HAP-1 (cell line): Measurements from ENCODE around the gene SATB2.
A peak's percentile ranks its signal among the peaks of the same experiment; 100 is the strongest.

ENCODE experiments used
- DNase-seq, 2 experiments: peaks; one replicate each; pipeline ENCODE4 v3.0.0-alpha.2; 2016 to 2020; ENCODE audit warnings: low spot score in 2 of 2
- H3K27me3 ChIP-seq: fragments of 250-450 bp; sonication (Bioruptor Pico); 2 replicates; pipeline ENCODE4 v1.5.1; 2020; ENCODE audit warnings: low read depth, mild to moderate bottlenecking, moderate library complexity
- H3K36me3 ChIP-seq: fragments of 250-450 bp; sonication (Bioruptor Pico); replicated peaks from 2 replicates; pipeline ENCODE4 v1.5.1; 2020; ENCODE audit warnings: mild to moderate bottlenecking
- H3K4me1 ChIP-seq: fragments of 250-450 bp; sonication (Bioruptor Pico); 2 replicates; pipeline ENCODE4 v1.5.1; 2020; ENCODE audit warnings: mild to moderate bottlenecking
- H3K4me3 ChIP-seq: fragments of 250-450 bp; sonication (Bioruptor Pico); 2 replicates; pipeline ENCODE4 v1.5.1; 2020; ENCODE audit warnings: mild to moderate bottlenecking, moderate library complexity
- H3K9me3 ChIP-seq: fragments of 250-450 bp; sonication (Bioruptor Pico); 2 replicates; pipeline ENCODE4 v1.5.1; 2020; ENCODE audit warnings: mild to moderate bottlenecking, moderate library complexity
- in situ Hi-C: fragments of 300-500 bp; cut with MboI; formaldehyde crosslinking; loops from 3 replicates; pipeline ENCODE4 v1.14.3; 2020; ENCODE audit warnings: low sequenced_read_pairs, inconsistent platforms, mixed read lengths

The SATB2 gene

DNA sequence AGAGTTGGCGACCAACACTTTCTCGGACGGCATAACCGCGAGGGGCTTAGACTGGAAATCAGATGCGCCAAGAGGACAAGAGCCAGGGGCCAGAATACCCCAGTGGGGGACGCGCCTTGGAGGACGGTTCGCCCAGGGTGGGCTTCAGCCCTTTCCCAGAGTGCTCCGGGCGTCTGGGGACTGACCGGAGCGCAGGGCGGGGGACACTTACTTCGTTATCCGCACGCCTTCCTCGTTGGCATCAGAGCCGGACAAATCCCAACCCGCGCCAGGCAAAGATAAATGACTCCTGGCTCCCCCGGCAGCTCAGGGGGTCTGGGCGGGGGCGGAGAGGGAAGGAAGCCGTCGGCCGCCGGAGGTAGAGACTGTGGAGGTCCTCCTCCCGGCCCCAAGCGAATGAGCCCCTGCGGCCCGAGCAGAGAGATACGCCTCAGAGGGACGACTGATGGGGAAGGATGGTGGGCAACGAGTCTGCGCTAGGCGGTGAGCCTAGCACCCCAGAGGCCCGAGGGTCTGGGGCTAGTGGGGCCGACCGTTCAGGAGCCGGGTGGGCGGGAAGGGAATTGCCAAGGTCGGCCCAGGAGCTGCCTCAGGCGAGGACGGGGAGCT is 4.7 kb upstream of the SATB2 start:
- Histone ChIP-seq H3K4me1 (peaks cover 12% of the 10 kb centered on the region), H3K9me3 (no peaks in the 10 kb centered on the region), H3K27me3 (no peaks in the 10 kb centered on the region), H3K36me3 (no peaks in the 10 kb centered on the region), H3K4me3 (no peak overlapping the region)
- in situ Hi-C loops, result no loop called here
- DNase-seq, result no peak

DNA sequence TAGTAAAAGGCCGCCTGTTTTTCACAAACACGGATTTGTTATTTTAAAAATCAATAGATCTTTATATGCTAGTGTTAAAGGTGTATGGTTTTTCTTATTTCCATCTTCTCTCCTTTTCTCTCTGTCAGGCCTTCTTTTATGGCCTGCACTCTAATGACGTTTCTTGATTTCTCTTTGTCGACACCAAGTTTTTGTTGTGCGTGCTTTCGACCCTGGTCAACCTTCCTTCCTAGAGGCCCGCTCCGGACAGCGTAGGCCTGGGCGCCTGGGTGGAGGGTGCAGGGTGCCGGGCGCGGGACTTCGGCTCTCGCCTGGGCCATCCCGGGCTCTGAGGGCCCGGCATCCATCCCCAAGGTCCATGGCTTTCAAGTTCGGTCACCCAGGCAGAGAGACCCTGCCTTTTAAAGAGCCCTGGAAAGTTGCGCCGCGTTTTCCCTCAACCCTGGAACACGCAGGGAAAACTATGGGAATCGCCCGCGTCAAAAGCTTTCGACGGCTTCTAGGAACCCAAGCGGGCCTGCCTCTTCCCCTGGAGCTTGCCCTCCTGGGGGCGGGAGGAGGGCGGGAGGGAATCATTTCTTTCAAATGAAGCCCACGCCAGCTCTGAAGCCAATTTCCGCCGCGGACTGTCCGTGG is 4.1 kb upstream of the SATB2 start:
- Histone ChIP-seq H3K4me1 (peaks cover 12% of the 10 kb centered on the region), H3K36me3 (no peaks in the 10 kb centered on the region), H3K27me3 (no peaks in the 10 kb centered on the region), H3K9me3 (no peaks in the 10 kb centered on the region), H3K4me3 (peak overlapping the region; percentile 73)
- DNase-seq, result no peak
- in situ Hi-C loops, result no loop called here

DNA sequence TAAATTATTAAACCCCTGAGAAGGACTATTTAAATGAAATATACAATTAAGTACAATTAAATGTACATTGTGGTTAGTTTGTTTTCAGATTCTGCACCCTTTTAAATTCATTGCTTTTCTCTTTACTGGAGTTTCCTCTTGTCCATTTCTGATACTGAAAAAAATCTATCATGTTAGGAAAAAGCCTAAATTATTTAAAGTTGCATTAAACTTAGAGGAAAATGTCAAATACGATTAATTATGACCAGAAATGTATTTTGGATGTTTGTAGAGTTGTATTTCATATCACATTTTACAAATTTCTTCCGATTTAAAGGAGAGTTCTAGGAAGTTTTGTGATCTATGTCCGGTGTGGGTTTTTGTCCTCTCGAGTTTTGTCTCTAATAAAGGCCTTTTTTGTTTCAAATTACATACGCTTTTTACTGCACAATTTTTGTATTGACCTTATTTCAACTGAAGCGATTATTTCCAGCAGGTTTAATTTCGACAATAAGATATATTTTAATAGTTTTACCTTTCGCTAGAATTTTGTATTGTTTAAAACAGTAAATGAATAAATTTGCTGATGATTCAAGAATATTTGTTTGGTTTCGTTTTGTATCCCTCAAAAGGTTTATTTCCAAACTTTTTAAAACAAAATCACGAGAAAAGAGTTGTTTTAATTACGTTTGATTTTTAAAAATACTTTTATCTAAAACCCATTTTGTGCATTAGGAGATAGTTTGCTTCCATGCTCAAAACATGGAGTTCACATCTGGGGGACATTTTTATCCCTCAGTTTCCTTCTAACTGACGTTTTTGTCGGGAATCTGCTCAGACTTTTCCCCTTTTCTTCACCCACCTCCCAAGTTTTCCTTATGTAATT is 3.3 kb upstream of the SATB2 start:
- Histone ChIP-seq H3K4me3 (peak overlapping the region; percentile 73), H3K27me3 (no peaks in the 10 kb centered on the region), H3K9me3 (no peaks in the 10 kb centered on the region), H3K4me1 (peaks cover 12% of the 10 kb centered on the region), H3K36me3 (no peaks in the 10 kb centered on the region)
- in situ Hi-C loops, result no loop called here
- DNase-seq, result no peak

DNA sequence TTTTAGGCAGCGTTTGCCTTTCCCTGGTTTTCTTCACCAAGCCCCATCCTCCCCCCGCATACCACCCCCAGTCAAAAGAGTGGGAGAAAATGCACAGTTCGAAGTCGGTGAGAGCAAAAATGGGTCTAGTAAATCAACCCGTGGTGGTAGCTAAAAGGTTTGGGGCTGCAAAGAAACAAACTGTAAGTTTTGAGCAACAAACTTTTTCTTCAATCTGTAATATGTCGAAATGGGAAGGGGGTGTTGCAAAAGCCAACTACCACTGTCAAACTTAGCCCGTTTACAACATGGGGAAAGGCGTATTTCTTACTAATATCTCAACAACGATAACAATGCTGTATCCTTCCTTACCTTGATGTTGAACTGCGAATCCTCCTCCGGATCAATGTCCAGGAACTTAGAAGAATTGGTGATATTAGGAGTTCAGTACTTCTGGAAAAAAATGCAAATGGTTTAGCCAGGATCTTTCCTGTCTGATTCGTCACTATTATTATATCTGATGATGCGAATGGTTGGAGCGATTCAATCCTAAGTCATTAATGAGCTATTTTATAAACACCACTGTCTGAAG is 2.4 kb upstream of the SATB2 start:
- Histone ChIP-seq H3K4me3 (peak overlapping the region; percentile 73), H3K4me1 (peaks cover 13% of the 10 kb centered on the region), H3K27me3 (no peaks in the 10 kb centered on the region), H3K9me3 (no peaks in the 10 kb centered on the region), H3K36me3 (no peaks in the 10 kb centered on the region)
- in situ Hi-C loops, result no loop called here
- DNase-seq, result peak in 1 of 2 experiments; percentile 40

DNA sequence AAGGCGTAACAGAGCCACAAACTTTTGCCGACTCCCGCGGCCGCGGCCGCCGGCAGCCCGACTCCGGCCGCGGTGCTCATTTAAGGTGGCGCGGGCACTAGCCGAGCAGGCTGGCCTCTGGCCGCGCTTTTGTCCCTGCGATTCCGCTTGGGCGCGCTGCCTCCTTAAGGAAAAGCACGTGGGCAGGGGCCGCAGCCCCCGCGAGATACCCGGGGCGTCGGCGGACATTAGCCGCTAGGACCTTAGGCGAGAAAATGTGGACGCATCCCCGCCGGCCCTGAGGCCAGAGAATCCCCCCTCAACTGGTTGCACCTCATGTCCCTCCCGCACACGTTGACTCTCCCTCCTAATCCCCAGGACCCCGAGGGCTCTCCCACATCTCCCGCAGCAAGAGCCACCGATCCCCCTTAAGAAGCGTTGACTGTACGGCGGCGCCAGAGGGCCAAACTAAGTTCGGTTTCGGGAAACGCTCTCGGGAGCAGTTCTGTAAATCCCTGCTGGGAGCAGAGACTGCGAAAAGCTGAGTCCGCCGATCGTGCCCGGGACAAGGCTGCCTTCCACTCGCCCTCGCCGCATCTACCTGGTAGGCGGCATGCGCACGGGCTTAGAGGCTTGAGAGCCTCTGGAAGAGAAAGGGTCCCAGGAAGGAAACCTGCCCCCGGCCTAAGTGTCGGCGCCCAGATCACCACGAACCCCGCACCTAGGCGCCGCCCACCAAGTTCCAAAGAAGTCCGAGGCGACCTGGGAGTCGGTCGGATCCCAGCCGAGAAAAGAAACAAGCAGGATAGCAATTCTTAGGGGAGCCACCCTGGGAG is 1.8 kb upstream of the SATB2 start:
- H3K27me3 ChIP-seq, result no peaks in the 10 kb centered on the region
- in situ Hi-C loops, result no loop called here
- H3K9me3 ChIP-seq, result no peaks in the 10 kb centered on the region
- no peaks in the 10 kb centered on the region for H3K36me3 ChIP-seq
- H3K4me3 ChIP-seq, result peak overlapping the region; percentile 73
- peak; percentile 82 to 92 for DNase-seq
- H3K4me1 ChIP-seq, result peaks cover 20% of the 10 kb centered on the region

DNA sequence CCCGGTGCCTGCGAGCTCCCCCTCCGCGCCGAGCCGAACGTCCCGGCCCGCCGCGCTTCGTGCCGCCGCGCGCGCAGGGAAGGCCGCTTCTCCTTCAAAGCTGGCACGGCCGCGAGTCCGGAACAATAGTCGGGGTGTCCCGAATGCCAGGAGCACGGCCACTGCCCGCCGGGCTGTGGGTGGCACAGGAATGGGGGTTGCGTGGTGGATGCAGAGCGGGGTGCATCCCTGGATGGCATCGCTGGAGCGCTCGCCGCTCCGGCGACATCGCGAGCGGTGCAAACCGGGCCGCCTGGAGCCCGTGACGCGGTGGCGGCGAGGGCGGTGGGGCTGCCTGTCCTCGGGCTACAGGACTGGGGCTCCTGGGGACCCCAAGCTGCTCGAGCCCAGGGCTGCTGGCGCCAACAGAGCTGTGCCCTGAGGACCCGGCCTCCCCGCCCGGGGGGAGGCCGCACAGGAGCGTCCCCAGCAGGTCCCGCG is 1.1 kb upstream of the SATB2 start:
- Histone ChIP-seq H3K4me1 (peaks cover 24% of the 10 kb centered on the region), H3K4me3 (peak overlapping the region; percentile 73), H3K27me3 (no peaks in the 10 kb centered on the region), H3K9me3 (no peaks in the 10 kb centered on the region), H3K36me3 (no peaks in the 10 kb centered on the region)
- no peak for DNase-seq
- in situ Hi-C loops, result no loop called here

DNA sequence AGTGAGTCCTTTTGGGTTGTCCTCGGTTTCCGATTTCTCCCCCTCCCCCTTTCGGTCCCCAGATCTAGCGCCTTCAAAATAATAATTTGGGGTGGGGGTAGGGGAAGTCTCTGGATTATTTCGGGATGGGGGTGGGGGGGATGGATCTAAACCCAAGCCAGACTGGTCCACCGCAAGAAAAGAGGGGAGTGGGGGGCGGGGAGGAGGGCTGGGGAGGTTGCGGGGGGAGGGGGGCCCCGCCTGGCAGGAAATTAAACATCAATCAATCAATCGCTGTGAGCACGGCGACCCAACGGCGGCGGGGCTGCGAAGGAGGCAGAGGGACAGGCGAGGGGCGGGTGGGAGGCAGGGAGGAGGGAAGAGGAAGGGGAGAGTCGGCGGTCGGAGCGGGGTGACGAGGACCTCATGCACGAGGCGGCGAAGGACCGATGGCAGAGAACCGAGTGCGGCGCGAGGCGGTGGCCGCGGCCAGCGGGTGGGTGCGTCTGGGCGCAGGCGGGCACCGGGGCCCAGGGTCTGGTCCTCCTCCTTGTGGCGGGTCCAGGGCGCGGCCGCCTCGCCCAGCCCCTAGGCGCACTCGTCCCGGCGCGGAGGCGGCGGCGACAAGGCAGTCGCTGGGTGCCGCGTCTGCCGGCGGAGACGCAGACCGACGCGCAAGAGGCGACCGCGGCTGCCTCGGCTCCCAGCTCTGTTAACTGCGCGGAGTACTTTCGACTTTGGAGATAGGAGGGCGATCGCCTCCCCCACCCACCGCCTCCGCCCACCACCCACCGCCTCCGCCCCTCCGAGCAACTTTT is 468 bp upstream of the SATB2 start:
- Histone ChIP-seq H3K4me3 (peak overlapping the region; percentile 73), H3K27me3 (no peaks in the 10 kb centered on the region), H3K4me1 (peaks cover 20% of the 10 kb centered on the region), H3K9me3 (no peaks in the 10 kb centered on the region), H3K36me3 (no peaks in the 10 kb centered on the region)
- peak; percentile 50 to 78 for DNase-seq
- in situ Hi-C loops, result no loop called here

DNA sequence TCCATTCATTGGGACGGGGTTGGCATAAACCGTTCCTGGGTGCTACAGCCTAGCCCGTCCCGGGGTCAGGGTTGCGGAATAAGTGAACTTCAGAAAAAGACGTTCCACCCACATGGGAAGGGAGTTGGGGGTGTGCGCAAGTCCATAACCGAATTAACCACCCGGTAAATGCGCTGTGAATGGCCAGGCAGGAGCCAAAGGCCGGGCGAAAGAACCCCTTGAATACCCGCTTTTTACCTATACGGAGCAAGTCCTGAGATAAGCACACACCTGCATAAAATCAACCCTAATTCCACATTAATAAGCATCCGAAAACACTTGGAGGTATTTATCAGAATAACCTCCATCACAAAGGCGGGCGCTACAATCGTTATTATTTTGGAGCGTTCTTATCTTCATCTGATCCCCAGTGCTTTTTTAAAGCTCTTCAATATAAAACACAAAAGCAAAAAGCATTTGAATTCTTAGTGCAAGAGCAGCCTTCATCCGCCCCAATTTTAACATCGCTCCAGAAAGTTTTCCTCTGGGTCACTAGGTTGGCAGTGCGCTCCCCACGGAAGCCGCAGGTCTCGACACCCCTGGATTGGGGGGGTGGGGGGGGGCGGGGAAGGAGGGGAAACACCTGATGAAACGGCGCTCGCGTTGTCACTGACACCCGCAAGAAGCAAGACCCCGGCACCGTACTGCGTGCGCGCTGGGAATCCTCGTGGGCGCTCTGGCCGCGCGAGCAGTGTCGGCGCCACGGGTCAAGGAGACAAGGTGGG is 1.2 kb downstream of the SATB2 start:
- peak overlapping the region; percentile 73 for H3K4me3 ChIP-seq
- no peaks in the 10 kb centered on the region for H3K27me3 ChIP-seq
- peak in 1 of 2 experiments; percentile 55 for DNase-seq
- peaks cover 27% of the 10 kb centered on the region for H3K4me1 ChIP-seq
- in situ Hi-C loops, result no loop called here
- no peaks in the 10 kb centered on the region for H3K36me3 ChIP-seq
- H3K9me3 ChIP-seq, result no peaks in the 10 kb centered on the region

DNA sequence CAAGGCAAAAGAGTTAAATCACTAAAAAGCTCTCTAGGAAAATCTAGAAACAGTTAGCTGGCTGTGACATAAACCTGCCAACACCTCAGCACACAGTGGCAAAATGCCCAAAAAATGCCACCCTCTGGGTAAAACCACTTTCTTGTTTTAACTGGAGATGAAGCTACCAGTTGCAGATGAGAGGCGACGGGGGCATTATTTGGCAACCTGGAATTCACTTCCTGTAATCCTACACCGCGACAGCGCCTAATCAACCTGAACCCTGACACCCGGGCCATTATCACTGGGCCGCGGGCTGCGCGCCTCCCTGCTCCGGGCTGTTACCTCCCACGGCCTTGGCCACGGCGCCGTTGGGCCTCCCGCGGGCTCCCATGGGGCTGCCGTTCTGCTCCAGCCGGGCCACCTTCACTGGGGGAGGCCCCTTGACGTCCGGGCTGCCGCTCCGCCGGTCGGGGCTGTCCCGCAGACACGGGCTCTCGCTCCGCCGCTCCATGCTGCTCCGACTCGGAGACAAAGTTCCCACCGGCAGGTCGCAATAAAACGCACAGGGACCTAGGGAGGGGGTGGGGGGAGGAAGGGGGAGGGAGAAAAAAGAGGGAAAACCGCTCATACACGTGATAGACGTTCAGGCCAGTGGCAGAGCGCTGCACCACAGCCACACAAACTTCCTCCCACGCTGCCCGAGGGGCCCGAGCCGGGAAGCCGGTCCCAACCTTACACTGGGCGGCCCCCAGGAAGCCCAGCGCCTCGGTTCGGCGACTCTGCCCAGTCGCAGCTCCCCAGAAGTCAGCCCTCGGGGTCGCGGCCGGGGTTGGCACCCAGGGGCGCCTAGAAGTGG is 2.0 kb downstream of the SATB2 start:
- in situ Hi-C loops, result no loop called here
- no peaks in the 10 kb centered on the region for H3K36me3 ChIP-seq
- H3K4me3 ChIP-seq, result peak overlapping the region; percentile 73
- no peaks in the 10 kb centered on the region for H3K9me3 ChIP-seq
- peak; percentile 68 to 81 for DNase-seq
- peaks cover 23% of the 10 kb centered on the region for H3K4me1 ChIP-seq
- no peaks in the 10 kb centered on the region for H3K27me3 ChIP-seq

DNA sequence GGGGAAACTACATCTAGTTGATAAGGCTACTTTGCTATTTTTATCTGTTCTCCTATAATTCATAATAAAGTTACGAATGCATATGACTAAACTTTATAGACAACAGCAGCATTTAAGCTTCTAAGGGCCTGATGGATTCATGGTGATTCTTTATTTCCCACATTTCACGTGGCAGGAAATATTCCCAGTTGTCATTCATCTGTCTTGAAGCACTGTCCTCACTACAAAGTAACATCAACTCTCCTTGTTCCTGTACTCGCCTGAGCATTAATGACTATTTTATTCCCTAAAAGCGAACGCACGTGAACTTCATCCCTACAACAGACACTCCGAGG is 2.6 kb downstream of the SATB2 start:
- Histone ChIP-seq H3K4me3 (peak overlapping the region; percentile 73), H3K4me1 (peaks cover 23% of the 10 kb centered on the region), H3K27me3 (no peaks in the 10 kb centered on the region), H3K36me3 (no peaks in the 10 kb centered on the region), H3K9me3 (no peaks in the 10 kb centered on the region)
- peak in 1 of 2 experiments; percentile 37 for DNase-seq
- in situ Hi-C loops, result no loop called here

DNA sequence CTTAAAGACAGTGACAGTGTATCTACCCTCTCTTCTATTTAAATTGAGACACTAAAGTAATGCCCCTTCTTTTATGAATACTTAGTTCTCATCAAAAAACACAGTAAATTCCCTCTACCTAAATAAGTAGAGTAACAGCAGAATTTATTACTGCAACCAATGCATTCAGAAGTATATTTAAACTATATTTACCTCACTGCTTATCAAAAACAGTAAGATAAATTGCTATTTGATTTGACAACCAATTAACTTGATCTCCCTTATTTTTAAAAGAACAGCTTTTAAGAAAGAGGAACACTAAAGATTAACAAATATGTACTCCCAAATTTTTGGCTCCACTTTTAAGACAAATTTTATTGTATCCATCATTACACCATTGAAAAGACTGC is 4.8 kb downstream of the SATB2 start:
- peaks cover 23% of the 10 kb centered on the region for H3K4me1 ChIP-seq
- no peaks in the 10 kb centered on the region for H3K36me3 ChIP-seq
- H3K4me3 ChIP-seq, result no peak overlapping the region

More for the DNA sequence above, 4.8 kb downstream of the SATB2 start:
- Histone ChIP-seq H3K9me3 (no peaks in the 10 kb centered on the region), H3K27me3 (no peaks in the 10 kb centered on the region)
- DNase-seq, result no peak
- in situ Hi-C loops, result no loop called here
